Measurements from ENCODE around the gene CACNA1C. TPM values are rescaled to one million over a fixed set of nuclear protein-coding genes. Genes with fewer than 3 reads are reported as not detected.

CACNA1C gene
- total and polyA plus RNA-seq, 2 of the 4 experiments (the other 2 are of a cell fraction): 1.6 to 2.6 TPM

- H3K9ac ChIP-seq (ENCODE audit: low read depth, low read length): no peak overlapping the region
- no peak overlapping the region for H2AK5ac ChIP-seq (ENCODE audit: low read depth, low read length)
- WGBS, 2 experiments (ENCODE audit: extremely low coverage in 2 of 2, insufficient read length in 1 of 2): 60% methylated on average over 2 of the region's 5 CpGs; no CpG with 5 or more reads in 1 of the 2 experiments
- no peaks in the 10 kb centered on the region; the same call in 1 of the 2 replicates for H3K9me1 ChIP-seq (ENCODE audit: insufficient read depth, low read length)
- ChIA-PET CTCF (no interaction called here), POLR2A (ENCODE audit: unreplicated experiment) (no interaction called here)
- no peaks in the 10 kb centered on the region for H3K9me3 ChIP-seq (ENCODE audit: control insufficient read depth, insufficient read depth, low read length)
- H2BK15ac ChIP-seq (ENCODE audit: low read depth, low read length): no peak overlapping the region
- no peak overlapping the region for H3K27ac ChIP-seq (ENCODE audit: insufficient read depth, low read length)
- H2BK120ac ChIP-seq (ENCODE audit: low read depth, low read length): no peak overlapping the region
- intact Hi-C loops (cut with micrococcal nuclease): no loop called here
- no peaks in the 10 kb centered on the region for H3K4me1 ChIP-seq (ENCODE audit: control insufficient read depth, insufficient read depth, low read length)
- H2BK20ac ChIP-seq (ENCODE audit: low read depth, low read length): no peak overlapping the region
- DNase-seq (no peak), ATAC-seq (ENCODE audit: low read depth) (no peak)
- H3K4me2 ChIP-seq (ENCODE audit: low read depth, low read length): no peak overlapping the region
- no peak overlapping the region for H3K56ac ChIP-seq (ENCODE audit: extremely low read depth, insufficient read depth, low read length)
- H3K27me3 ChIP-seq (ENCODE audit: control insufficient read depth, insufficient read depth, low read length): no peaks in the 10 kb centered on the region; the same call in 1 of the 2 replicates
- H2AK9ac ChIP-seq (replicated peaks; ENCODE audit: low read depth, low read length, poor library complexity): no peak overlapping the region
- H4K8ac ChIP-seq (ENCODE audit: low read depth in 2 of 2, low read length in 2 of 2): no peak overlapping the region
- no peak overlapping the region for H3K4me3 ChIP-seq (ENCODE audit: insufficient read depth, low read depth, low read length)
- H4K5ac ChIP-seq (ENCODE audit: low read depth, low read length): no peak overlapping the region
- TF ChIP-seq USF2 (IDR thresholded peaks at IDR 0.05; ENCODE audit: low read depth, low read length): no peak
- H2AFZ ChIP-seq (replicated peaks; ENCODE audit: low read length, poor library complexity): no peak overlapping the region
- H3K14ac ChIP-seq (replicated peaks; ENCODE audit: low read depth, low read length): no peak overlapping the region
- in situ Hi-C loops (cut with MboI; ENCODE audit: low sequenced_read_pairs): no loop called here
- H4K20me1 ChIP-seq (ENCODE audit: insufficient read depth, low read length): no peaks in the 10 kb centered on the region
- no peak overlapping the region for H2BK5ac ChIP-seq (ENCODE audit: low read depth, low read length, poor library complexity, severe bottlenecking)
- peaks cover 2% of the 10 kb centered on the region; the same call in 1 of the 2 replicates for H3K36me3 ChIP-seq (ENCODE audit: control insufficient read depth, insufficient read depth, low read length)
- H3K4ac ChIP-seq (ENCODE audit: low read depth, low read length): no peak overlapping the region
- H3K18ac ChIP-seq (ENCODE audit: low read depth, low read length): no peak overlapping the region
- dilution Hi-C loops (cut with HindIII; ENCODE audit: low sequenced_read_pairs, unreplicated experiment): no loop called here
- BruUV-seq (replicated peaks): no TSS peak
- no peak overlapping the region for H4K91ac ChIP-seq (ENCODE audit: insufficient read depth, low read depth, low read length)
- H3K79me1 ChIP-seq (ENCODE audit: low read depth in 1 of 2, low read length in 2 of 2): no peaks in the 10 kb centered on the region
- H3K23ac ChIP-seq (ENCODE audit: low read depth, low read length): no peak overlapping the region
Measured at GRCh38 chr12:2503036-2503435, 450.2 kb downstream of the CACNA1C start.

Measured in IMR-90 (cell line).